Neural progenitor cell (in vitro differentiated cells): ENCODE data around the gene SP100. TPM values are rescaled to one million over a fixed set of nuclear protein-coding genes. Genes with fewer than 3 reads are reported as not detected.

ENCODE experiments used
- DNase-seq: peaks from one replicate; pipeline ENCODE4 v3.0.0-alpha.2; 2016; ENCODE audit warnings: low spot score
- H2AFZ ChIP-seq: fragments of 200-600 bp; sonication (generic); replicated peaks from 2 replicates; pipeline ENCODE4 v1.6.1; 2016; ENCODE audit warnings: antibody characterized with exemption
- H3F3A ChIP-seq: fragments of 200-600 bp; sonication (generic); 2 replicates; pipeline ENCODE4 v1.6.1; 2016; ENCODE audit warnings: antibody characterized with exemption, low read depth
- H3K27ac ChIP-seq: fragments of 200-600 bp; sonication (generic); 2 replicates; pipeline ENCODE4 v1.5.1; 2016; ENCODE audit warnings: mild to moderate bottlenecking
- H3K27me3 ChIP-seq: fragments of 200-600 bp; sonication (generic); 2 replicates; pipeline ENCODE4 v1.6.1; 2016; ENCODE audit warnings: mild to moderate bottlenecking, moderate library complexity
- H3K36me3 ChIP-seq: fragments of 200-600 bp; sonication (generic); 2 replicates; pipeline ENCODE4 v1.5.1; 2016
- H3K4me1 ChIP-seq: fragments of 200-600 bp; sonication (generic); 2 replicates; pipeline ENCODE4 v1.6.1; 2016; ENCODE audit warnings: mixed run types
- H3K4me2 ChIP-seq: fragments of 200-600 bp; sonication (generic); 2 replicates; pipeline ENCODE4 v1.6.1; 2016
- H3K4me3 ChIP-seq: fragments of 200-600 bp; sonication (generic); 2 replicates; pipeline ENCODE4 v1.5.1; 2016
- H3K79me2 ChIP-seq: fragments of 200-600 bp; sonication (generic); 2 replicates; pipeline ENCODE4 v1.6.1; 2016; ENCODE audit warnings: low read depth
- H3K9ac ChIP-seq: fragments of 200-600 bp; sonication (generic); 2 replicates; pipeline ENCODE4 v1.6.1; 2016
- H3K9me3 ChIP-seq: fragments of 200-600 bp; sonication (generic); 2 replicates; pipeline ENCODE4 v1.5.1; 2016; ENCODE audit warnings: low read depth
- H4K20me1 ChIP-seq: fragments of 200-600 bp; sonication (generic); 2 replicates; pipeline ENCODE4 v1.6.1; 2016; ENCODE audit warnings: low read depth
- H3K27ac Mint-ChIP-seq: 3 replicates; pipeline ENCODE4 v1.8.0; 2021; ENCODE audit warnings: mixed read lengths
- H3K27me3 Mint-ChIP-seq: 2 replicates; pipeline ENCODE4 v1.8.0; 2022; ENCODE audit warnings: low read depth, mild to moderate bottlenecking, inconsistent platforms, moderate library complexity, mixed read lengths; ENCODE audit not compliant: insufficient read depth
- H3K36me3 Mint-ChIP-seq: 3 replicates; pipeline ENCODE4 v1.8.0; 2021; ENCODE audit warnings: mixed read lengths
- H3K4me1 Mint-ChIP-seq: 3 replicates; pipeline ENCODE4 v1.8.0; 2021; ENCODE audit warnings: mixed read lengths
- H3K4me3 Mint-ChIP-seq: 3 replicates; pipeline ENCODE4 v1.8.0; 2021; ENCODE audit warnings: mild to moderate bottlenecking, moderate library complexity, mixed read lengths
- H3K9me3 Mint-ChIP-seq: 3 replicates; pipeline ENCODE4 v1.8.0; 2020; ENCODE audit warnings: mixed read lengths
- CTCF ChIP-seq: fragments of 200-600 bp; sonication (generic); IDR thresholded peaks from 2 replicates; pipeline ENCODE4 v1.5.1; 2017; ENCODE audit warnings: antibody characterized with exemption, mild to moderate bottlenecking
- EZH2 ChIP-seq: fragments of 200-600 bp; sonication (generic); IDR thresholded peaks from 2 replicates; pipeline ENCODE4 v1.6.1; 2017; ENCODE audit warnings: antibody characterized with exemption, mild to moderate bottlenecking, moderate library complexity
- EZH2phosphoT487 ChIP-seq: fragments of 200-600 bp; sonication (generic); IDR thresholded peaks from 2 replicates; pipeline ENCODE4 v1.6.1; 2017; ENCODE audit warnings: antibody characterized with exemption
- total RNA-seq: library from RNA; depleted of rRNA; stranded (reverse); fragments of >200 nt; gene quantifications from 2 replicates; pipeline ENCODE4 v1.2.3, GENCODE V29; 2015; ENCODE audit warnings: low replicate concordance

Gene SP100
- total RNA-seq, 1 donor from 2014 or later, result 0.69 TPM

GRCh38 chr2:230414302-230414701 is 1.7 kb upstream of the SP100 start:
- Histone ChIP-seq H3K9me3 (no peaks in the 10 kb centered on the region), H3K79me2 (no peaks in the 10 kb centered on the region), H3K36me3 (no peaks in the 10 kb centered on the region), H3K9ac (no peak overlapping the region), H3K27ac (no peak overlapping the region), H4K20me1 (no peaks in the 10 kb centered on the region), H3K27me3 (peaks cover 38% of the 10 kb centered on the region), H3F3A (no peaks in the 10 kb centered on the region), H3K4me2 (no peak overlapping the region), H3K4me1 (no peaks in the 10 kb centered on the region), H2AFZ (no peak overlapping the region), H3K4me3 (no peak overlapping the region)
- peaks cover 3% of the 10 kb centered on the region for H3K4me1 Mint-ChIP-seq
- no peak for TF ChIP-seq CTCF
- DNase-seq, result no peak
- peaks cover 22% of the 10 kb centered on the region for H3K27me3 Mint-ChIP-seq
- H3K36me3 Mint-ChIP-seq, result no peaks in the 10 kb centered on the region
- H3K27ac Mint-ChIP-seq, result no peak overlapping the region
- H3K4me3 Mint-ChIP-seq, result no peak overlapping the region
- H3K9me3 Mint-ChIP-seq, result no peaks in the 10 kb centered on the region

GRCh38 chr2:230417436-230417835 is 1.4 kb downstream of the SP100 start:
- Histone ChIP-seq H3F3A (no peaks in the 10 kb centered on the region), H3K4me2 (no peak overlapping the region), H3K27me3 (peaks cover 10% of the 10 kb centered on the region), H3K36me3 (no peaks in the 10 kb centered on the region), H3K79me2 (no peaks in the 10 kb centered on the region), H3K4me1 (no peaks in the 10 kb centered on the region), H2AFZ (no peak overlapping the region), H3K9ac (no peak overlapping the region), H3K9me3 (no peaks in the 10 kb centered on the region), H3K27ac (no peak overlapping the region), H3K4me3 (no peak overlapping the region), H4K20me1 (no peaks in the 10 kb centered on the region)
- Mint-ChIP-seq H3K36me3 (no peaks in the 10 kb centered on the region), H3K4me3 (no peak overlapping the region), H3K27me3 (peaks cover 9% of the 10 kb centered on the region), H3K4me1 (no peaks in the 10 kb centered on the region), H3K27ac (no peak overlapping the region), H3K9me3 (no peaks in the 10 kb centered on the region)
- no peak for TF ChIP-seq EZH2phosphoT487
- no peak for TF ChIP-seq EZH2
- TF ChIP-seq CTCF, result no peak
- no peak for DNase-seq

GRCh38 chr2:230418341-230419016 is 2.5 kb downstream of the SP100 start:
- TF ChIP-seq EZH2phosphoT487, result no peak
- no peak for TF ChIP-seq EZH2
- no peak for TF ChIP-seq CTCF
- Histone ChIP-seq H3K79me2 (no peaks in the 10 kb centered on the region), H2AFZ (no peak overlapping the region), H3K4me3 (no peak overlapping the region), H3K9ac (no peak overlapping the region), H3K9me3 (no peaks in the 10 kb centered on the region), H3K4me2 (no peak overlapping the region), H3K36me3 (no peaks in the 10 kb centered on the region), H3K27ac (no peak overlapping the region), H3K4me1 (no peaks in the 10 kb centered on the region), H3K27me3 (no peaks in the 10 kb centered on the region), H3F3A (no peaks in the 10 kb centered on the region), H4K20me1 (no peaks in the 10 kb centered on the region)
- Mint-ChIP-seq H3K4me1 (no peaks in the 10 kb centered on the region), H3K36me3 (no peaks in the 10 kb centered on the region), H3K9me3 (no peaks in the 10 kb centered on the region), H3K4me3 (no peak overlapping the region), H3K27ac (no peak overlapping the region), H3K27me3 (peaks cover 3% of the 10 kb centered on the region)
- DNase-seq, result no peak
